Activated CD8-positive, alpha-beta memory T cell treated with anti-CD3 and anti-CD28 coated beads for 24 hours (primary cell): Measurements from ENCODE around the gene ZFYVE9.
"Not testable (repeated sequence)": the region's sequence is repeated elsewhere in the genome, so short reads cannot be mapped to it uniquely, and the experiment has no call there.

Experiments
- DNase-seq: peaks from one replicate; pipeline ENCODE4 v3.0.0-alpha.2; 2020

Gene ZFYVE9, protein sequence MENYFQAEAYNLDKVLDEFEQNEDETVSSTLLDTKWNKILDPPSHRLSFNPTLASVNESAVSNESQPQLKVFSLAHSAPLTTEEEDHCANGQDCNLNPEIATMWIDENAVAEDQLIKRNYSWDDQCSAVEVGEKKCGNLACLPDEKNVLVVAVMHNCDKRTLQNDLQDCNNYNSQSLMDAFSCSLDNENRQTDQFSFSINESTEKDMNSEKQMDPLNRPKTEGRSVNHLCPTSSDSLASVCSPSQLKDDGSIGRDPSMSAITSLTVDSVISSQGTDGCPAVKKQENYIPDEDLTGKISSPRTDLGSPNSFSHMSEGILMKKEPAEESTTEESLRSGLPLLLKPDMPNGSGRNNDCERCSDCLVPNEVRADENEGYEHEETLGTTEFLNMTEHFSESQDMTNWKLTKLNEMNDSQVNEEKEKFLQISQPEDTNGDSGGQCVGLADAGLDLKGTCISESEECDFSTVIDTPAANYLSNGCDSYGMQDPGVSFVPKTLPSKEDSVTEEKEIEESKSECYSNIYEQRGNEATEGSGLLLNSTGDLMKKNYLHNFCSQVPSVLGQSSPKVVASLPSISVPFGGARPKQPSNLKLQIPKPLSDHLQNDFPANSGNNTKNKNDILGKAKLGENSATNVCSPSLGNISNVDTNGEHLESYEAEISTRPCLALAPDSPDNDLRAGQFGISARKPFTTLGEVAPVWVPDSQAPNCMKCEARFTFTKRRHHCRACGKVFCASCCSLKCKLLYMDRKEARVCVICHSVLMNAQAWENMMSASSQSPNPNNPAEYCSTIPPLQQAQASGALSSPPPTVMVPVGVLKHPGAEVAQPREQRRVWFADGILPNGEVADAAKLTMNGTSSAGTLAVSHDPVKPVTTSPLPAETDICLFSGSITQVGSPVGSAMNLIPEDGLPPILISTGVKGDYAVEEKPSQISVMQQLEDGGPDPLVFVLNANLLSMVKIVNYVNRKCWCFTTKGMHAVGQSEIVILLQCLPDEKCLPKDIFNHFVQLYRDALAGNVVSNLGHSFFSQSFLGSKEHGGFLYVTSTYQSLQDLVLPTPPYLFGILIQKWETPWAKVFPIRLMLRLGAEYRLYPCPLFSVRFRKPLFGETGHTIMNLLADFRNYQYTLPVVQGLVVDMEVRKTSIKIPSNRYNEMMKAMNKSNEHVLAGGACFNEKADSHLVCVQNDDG (N-terminal part only)

DNA sequence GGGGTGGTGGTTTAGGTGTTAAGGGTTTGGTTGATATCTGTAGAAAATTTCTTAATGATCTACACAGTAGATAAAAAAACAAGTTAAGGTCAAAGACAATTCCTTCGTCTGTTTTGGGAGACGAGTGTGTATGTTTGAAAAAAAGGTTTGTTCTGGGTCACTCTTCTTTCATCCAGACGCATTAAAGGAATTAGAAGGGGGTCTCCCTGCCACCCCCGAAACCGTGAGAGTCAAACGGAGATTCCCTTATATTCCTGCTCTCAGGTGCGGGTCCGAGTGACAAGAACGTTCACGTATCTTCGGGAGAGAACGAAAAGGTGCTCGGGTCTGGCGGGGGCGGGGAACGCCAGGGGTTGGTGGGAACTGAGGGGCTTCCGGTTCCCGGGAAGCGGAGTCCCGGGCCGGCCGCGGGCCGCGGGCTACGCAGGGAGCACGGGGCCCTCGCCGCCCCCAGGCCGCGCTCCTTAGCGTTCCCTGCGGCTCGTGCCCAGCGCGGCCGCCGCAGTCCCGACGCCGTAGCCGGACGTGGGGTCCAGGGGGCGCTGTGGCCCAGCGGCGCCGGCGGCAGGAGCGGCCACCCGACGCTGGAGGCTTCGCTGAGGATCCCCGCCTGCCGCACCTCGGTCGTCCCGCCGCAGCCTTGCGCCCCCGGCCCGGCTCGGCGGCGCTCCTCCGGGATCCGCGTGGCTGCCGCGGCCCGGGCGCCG is at the start of gene ZFYVE9:
TSS of gene ZFYVE9 (plus strand) at position 577 of the 707 bp plus-strand sequence. CDS start 91,118 bp downstream, outside the sequence.
- DNase-seq: peak; percentile 86

DNA sequence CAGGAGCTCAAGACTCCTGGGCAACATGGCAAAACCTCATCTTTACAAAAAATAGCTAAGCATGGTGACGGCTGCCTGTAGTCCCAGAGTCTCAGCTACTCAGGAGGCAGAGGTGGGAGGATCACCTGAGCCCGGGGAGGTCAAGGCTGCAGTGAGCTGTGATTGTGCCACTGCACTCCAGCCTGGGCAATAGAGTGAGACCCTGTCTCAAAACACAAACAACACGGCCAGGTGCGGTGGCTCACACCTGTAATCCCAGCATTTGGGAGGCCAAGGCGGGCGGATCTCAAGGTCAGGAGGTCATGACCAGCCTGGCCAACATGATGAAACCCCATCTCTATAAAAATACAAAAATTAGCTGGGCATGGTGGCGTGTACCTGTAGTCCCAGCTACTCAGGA is 47.6 kb upstream of the ZFYVE9 start:
- DNase-seq: not testable (repeated sequence)

DNA sequence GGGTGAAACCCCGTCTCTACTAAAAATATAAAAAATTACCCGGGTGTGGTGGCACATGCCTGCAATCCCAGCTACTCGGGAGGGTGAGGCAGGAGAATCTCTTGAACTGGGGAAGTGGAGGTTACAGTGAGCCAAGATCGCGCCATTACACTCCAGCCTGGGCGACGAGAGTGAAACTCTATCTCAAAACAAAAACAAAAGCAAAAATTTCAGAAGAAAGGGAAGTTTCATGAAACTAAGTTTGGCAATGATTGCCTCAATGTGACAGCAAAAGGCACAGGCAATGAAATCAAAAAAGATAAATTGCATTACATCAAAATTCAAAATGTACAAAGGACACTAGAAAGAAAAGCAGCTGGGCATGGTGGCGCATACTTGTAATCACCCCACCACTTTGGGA is 45.7 kb upstream of the ZFYVE9 start:
- DNase-seq: no peak

DNA sequence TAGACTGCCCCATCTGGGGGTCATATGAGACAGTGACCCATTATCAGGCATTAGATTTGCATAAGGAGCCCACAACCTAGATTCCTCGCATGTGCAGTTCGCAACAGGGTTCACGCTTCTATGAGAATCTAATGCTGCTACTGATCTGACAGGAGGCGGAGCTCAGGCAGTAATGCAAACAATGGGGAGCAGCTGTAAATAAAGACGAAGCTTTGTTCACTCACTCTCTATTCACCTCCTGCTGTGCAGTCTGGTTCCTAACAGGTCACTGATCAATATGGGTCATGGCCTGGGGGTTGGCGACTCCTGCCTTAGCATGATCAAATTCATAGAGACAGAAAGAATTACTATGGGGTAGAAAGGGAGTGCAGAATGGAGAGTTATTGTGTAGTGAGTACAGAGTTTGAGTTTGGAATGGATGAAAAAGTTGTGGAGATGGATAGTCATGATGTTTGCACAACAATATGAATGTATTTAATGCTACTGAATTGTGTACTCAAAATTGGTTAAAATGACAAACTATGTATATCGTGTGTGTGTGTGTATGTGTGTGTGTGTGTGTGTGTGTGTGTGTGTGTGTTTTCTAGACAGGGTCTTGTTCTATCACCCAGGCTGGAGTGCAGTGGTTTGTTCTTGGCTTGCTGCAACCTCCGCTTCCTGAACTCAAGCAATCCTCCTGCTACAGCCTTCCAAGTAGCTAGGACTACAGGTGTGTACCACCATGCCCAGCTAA is 43.6 kb upstream of the ZFYVE9 start:
- no peak for DNase-seq

DNA sequence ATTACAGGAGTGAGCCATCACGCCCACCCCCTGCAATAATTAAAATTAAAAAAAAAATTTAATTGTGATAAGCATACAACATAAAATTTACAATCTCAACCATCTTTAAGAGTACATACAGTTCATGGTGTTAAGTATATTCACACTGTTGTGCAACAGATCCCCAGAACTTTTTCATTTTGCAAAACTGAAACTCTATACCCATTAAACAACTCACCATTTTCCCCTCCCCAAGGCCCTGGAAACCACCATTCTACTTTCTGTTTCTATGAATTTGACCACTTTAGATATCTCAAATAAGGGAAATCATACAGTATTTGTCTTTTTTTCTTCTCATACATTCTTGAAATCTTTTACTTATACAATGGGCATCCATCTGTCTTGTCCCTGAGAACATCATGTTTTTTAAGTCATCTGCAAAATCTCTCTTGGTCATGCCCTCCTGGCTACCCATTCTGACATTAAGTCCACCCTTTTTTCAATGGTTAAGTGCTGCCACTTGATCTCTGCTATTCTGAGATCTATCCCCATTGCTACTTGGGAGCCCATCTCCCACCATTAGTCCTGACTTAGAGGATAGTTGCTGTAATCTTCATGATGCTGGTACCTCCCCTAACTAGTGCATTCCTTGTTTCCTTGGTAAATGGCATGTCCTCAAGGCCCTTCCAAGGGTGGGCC is 39.4 kb upstream of the ZFYVE9 start:
- DNase-seq: no peak

DNA sequence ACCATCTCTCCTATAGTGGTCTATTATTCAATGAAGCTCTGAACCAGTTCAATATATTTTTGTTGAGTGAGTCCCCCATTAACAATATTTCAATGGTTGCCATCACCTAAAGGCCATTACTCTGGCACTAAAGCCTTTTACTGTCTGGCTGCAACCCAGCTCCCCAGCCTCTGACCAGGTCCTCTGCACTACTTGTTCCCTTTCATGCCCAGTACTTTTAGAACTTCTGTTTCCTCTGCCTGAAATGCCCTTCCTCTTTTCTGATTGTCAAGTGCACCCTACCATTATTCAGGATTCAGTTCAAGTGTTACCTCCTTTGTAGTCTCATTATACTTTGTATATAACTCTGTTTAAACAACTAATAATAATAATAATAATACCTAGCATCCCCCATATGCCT is 30.4 kb upstream of the ZFYVE9 start:
- DNase-seq: no peak

DNA sequence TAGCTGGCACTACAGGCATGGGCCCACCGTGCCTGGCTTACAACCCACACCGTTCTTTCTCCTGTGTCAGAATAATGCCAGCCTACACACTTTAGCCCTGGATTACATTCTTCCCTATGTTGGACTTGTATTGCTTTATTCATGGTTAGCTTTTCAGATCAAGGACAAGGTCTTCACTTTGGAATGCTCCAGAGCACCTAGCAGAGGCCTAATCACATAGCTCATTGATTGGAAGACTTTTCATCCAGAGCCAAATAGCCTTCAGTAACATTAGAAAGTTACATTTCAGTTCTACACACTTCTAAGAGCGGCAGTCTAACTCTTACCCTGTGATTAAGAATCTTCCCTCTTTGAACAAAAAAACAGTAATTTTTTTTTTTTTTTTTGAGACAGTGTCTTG is 29.4 kb upstream of the ZFYVE9 start:
- no peak for DNase-seq

DNA sequence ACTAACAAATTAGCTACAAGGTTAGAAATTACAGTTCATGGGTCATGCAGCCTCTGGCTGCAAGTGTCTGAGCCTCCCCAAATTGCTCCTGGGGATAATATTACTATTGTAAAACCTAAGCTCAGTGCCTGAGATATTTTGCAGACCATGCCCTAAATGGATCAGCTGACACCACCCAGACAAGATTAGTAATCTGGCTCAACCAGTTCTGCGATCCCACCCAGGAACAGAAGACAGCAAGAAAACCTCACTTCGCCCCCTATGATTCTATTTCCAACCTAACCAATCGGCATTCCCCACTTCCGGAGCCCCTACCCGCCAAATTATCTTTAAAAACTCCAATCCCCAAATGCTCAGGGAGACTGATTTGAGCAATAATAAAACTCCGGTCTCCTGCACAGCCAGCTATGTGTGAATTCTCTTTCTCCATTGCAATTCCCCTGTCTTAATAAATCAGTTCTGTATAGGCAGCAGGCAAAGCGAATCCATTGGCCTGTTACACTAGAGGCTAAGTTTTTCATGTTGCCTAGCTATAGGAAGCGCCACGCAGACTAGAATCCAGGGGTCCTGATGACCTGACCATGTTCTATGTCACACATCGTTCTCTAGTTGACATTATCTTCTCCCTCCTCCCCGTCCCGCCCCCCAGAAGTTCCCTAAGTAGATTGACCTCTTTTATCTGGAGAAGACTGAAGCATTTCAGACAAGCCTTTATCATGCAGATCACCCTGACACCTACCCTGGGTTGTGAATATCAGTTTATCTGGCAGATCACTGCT is 22.4 kb upstream of the ZFYVE9 start:
- DNase-seq: no peak

DNA sequence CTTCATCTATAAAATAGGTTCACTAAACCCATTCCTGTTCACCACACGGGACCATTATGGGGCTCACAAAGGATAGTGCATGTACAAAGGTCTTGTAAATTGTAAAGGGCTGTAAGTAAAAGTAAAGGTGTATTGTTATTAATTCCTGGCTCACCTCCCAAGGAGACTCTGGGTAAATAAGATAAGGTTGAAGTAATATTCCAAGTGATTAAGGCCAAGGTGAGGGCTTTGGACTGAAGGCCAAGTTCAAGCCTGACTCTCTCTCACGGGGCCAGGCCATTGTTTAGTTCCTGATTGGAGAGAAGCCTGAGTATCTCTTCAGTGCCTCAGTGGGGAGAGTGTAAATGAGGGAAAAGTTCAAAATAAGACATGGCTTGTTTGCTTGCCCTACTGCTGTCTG is 19.5 kb upstream of the ZFYVE9 start:
- no peak for DNase-seq

DNA sequence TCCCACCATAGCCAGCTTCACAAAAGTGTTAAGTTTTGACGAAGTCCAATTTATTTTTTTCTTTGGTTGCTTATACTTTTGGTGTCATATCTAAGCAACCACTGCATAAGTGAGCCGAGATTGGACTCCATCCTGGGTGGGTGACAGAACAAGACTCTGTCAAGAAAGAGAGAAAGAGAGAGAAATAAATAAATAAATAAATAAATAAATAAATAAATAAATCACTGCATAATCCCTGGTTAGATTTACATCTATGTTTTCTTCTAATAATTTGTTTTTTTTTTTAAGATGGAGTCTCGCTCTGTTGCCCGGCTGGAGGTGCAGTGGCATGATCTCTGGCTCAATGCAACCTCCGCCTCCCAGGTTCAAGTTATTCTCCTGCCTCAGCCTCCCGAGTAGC is 18.3 kb upstream of the ZFYVE9 start:
- DNase-seq: no peak

DNA sequence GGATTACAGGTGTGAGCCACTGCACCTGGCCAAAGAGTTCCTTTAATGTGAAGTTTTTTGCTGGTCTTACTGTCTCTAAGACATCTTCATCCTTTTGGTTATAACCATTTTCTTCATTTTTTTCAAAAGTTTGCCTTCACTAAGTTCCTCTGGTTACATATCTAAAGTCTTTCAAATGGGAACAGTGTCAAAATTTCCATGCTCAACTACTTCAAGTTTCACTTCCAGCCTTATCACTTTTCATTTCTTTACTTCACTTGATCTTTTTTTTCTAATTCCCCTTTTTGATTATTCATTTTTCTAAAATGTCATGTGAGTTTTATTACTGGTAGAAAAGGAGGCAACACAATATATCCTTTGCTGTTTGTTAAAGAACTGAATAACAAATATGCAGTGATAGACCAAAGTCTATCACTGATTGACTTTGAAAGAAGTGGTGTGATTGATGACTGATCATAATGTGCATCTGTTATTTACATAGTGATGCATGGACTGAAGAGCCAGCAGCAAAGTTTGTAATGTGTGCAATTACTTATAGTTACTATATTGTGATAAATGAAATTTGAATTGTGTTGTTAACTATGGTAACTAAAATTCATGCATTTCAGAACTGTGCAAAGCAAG is 16.0 kb upstream of the ZFYVE9 start:
- no peak for DNase-seq

DNA sequence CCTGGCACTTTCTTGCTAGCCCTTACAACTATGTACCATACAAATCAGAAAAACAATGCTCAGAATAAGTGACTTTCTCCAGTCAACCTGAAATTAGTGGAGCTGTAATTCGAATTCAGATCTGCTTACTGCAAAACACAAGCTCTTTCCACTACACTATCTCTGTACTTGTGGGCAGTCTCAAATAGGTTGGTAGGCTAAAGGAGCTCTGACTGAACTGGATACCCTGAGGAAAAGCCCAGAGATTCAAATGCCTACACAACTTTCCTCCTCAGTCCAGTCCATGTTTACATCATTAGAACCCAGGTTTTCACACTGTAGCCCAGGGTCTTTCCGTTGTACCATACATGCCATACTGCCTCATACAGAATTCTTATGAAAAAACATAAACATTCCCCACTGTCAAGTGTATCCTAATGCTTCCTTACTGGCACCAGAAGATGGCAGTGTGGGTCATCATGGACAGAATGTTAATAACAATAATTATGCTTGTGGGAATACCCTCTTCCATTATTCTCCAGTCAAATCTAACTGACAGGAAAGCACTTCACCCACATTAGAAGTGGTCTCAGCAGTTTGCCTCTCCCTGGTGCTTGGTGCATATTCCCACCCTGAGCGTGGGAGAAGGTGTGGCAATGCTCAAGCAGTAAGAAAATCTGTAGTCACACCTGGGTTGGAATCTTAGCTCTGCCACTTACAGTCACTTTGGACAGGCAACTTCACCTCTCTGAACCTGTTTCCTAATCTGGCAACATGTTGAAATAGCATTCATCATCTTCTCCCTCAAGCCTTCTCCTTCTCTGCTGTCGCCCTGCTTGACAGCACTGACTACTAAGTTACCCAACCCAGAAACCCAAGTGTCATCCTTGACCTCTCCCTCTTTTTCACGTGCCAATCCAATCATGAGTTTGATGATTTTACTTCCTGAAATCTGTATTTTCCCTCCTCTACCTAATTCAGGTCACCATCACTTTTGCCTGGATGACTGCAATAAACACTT is 14.4 kb upstream of the ZFYVE9 start:
- no peak for DNase-seq

DNA sequence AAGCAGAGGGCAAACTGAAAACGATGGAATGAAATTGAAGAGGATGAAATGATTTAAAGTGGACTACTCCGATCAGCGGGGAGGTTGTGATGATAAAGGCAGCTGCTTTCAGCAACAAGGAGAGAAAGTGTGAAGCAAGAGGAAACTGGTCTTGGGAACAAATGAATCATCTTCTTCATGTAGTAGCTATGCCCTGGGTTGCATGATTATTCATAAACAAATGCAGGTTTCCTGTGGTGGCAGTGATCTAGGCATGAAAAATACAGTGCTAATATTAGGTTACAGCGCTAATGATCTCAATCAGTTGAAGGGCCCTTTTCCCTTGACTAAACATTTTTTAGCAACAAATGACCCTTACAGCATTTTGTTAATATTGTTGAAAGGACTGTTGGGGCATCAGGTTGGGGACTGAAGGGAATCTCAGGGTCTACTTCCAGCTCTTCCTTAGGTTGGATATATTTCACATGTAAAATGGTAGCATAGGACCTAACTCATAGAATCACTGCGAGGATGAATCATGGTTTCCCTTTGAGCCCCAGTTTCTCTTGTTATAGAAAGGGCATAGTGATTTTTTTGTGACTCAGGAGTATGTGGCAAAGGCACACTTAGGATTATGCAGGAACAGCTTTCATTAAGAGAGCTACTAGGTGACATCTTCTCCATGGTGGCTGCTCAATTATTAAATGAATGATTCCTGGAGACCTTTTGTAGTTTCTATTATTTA is 1.9 kb upstream of the ZFYVE9 start:
- DNase-seq: no peak

DNA sequence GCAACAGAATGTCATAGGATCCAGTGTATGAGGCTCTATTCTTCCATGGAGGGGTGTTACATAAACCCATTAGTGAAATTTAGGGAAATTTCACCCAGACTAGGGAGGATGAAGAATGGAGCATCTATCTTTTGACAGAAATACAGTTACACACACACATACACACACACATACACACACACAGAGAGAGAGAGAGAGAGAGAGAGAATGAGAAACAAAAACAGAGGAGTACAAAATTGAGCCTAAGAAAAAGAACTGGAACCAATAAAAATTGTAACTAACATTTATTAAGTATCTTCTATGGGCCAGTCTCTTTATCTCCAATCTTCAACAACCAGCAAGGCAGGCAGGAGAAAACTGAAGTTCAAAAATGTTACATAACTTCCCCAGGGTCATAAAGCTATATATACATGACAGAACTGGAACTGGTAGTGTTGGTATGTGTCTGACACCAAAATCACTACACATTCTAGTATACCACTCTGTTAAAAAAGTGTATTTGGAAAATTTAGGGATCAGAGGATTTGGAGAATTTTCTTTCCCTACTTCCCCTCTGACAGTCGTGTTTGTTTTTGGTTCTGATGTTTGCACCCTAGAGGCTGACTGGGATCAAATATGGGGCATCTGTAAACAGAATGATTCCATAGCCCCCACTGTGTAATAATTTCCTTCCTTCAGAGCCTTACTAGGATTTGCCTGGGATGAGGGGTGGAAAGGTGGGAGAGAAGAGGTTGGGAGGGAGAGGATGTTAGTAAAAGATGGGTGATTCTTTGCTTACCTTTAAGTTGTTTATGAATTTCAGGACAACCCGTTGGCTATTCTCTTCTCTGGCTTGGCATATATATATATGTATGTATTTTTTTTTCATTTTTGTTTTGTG is 1.0 kb upstream of the ZFYVE9 start:
- DNase-seq: no peak

DNA sequence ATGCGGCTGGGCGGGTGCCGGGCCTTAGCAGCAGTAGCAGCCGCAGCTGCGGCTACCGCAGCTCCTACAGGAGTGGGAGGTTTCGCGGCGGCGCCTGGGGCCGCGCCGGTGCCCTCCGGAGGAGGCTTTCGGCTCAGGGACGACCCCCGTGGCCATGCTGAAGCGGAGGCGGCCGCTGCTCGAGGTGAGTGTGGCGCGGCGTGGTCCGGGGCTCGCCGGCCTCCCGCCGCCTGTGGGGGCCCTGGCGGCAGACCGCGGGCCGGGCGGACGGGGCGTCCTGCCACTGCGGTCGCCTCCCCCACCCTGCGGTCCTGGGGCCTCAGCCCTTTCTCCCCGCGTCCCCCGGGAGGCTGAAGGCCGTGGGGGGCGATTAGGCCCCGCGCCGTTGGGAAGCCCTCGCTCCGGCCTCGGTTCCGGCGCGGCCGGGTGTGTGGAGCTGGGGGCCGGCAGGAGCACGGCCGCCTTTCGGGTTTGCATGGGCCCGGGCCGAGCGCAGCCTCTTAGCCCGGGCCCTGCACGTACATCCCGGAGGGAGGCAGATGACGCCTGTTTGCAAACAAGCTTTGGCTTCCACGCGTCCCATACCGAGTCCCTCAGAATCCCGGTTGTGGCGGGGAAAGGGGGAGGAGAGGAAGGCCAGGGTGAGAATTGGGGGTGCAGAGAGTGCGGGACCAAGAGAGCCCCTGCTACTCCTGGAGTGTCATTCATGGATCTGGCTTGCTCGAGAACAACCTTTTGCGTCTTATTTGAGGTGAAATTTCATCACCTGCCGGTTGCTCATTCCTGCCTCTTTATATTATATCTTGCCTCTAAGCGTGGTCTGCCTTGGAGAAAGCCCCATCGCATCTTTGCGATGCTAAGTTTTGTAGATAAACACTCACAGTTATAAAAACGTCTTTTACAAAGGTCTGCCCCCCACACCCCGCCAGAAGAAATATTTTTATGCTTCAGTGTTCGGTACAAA is 613 bp downstream of the ZFYVE9 start:
- peak; percentile 85 for DNase-seq

DNA sequence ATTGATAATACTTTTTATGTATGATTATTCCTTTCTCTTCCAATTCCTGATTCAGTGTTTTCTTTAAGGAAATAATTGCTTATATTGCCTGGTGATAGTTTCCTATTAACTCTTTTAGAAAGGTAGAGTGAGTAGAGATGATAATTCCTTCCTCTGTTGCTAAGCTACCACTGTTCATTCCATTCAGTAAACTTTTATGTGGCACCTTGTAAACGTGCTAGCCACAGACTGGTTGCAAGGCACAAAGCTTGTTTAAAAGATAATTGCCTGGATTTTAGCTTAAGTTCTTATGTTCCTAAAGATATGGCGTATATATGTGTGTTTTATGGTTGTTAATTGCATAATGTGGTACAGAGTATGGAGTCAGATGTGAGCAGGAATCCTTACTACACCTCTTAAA is 3.2 kb downstream of the ZFYVE9 start:
- DNase-seq: no peak
